Fibroblast of the aortic adventitia (primary cell): ENCODE data around the gene KLHL6. TPM values are rescaled to one million over a fixed set of nuclear protein-coding genes. Genes with fewer than 3 reads are reported as not detected.
"Not testable (repeated sequence)": the region's sequence is repeated elsewhere in the genome, so short reads cannot be mapped to it uniquely, and the experiment has no call there.

Experiments used
- DNase-seq: peaks from one replicate; pipeline ENCODE4 v3.0.0-alpha.2; 2010; ENCODE audit warnings: low read depth
- H3K4me3 ChIP-seq: 2 replicates; pipeline ENCODE4 v1.5.1; 2011; ENCODE audit warnings: low read depth, mild to moderate bottlenecking, control low read depth, low read length, moderate library complexity
- total RNA-seq: library from RNA; depleted of rRNA; stranded (reverse); fragments of >200 nt; gene quantifications from 2 replicates; pipeline ENCODE4 v1.2.3, GENCODE V29; 2012; ENCODE audit warnings: low replicate concordance
- TF ChIP-seq, protein P1 (sequence below): IDR thresholded peaks from 2 replicates; pipeline ENCODE4 v1.5.1; 2011; ENCODE audit warnings: mild to moderate bottlenecking, low read length, control low read depth, inconsistent platforms; ENCODE audit not compliant: insufficient read depth

Gene KLHL6
- total RNA-seq, 1 donor, result not detected

DNA sequence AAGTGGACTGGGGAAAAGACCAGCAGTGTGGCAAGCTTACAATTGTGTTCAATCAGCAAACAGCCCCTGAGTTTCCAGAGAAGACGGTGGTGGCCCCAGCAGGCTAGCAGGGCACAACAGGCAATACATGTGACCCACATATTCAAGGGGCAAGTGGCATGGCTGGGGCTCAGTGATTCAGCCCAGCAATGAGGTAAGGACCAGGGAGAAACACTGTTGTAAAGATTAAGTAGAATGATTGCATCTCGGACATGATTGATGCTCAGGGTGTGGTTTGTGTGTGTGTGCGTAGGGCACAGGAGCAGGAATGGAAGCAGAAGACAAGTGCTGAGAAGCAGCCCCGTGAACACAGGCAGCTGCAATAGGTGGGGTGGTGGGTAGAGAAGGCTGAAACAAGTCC, 37.9 kb downstream of the KLHL6 start:
- TF ChIP-seq, protein P1, sequence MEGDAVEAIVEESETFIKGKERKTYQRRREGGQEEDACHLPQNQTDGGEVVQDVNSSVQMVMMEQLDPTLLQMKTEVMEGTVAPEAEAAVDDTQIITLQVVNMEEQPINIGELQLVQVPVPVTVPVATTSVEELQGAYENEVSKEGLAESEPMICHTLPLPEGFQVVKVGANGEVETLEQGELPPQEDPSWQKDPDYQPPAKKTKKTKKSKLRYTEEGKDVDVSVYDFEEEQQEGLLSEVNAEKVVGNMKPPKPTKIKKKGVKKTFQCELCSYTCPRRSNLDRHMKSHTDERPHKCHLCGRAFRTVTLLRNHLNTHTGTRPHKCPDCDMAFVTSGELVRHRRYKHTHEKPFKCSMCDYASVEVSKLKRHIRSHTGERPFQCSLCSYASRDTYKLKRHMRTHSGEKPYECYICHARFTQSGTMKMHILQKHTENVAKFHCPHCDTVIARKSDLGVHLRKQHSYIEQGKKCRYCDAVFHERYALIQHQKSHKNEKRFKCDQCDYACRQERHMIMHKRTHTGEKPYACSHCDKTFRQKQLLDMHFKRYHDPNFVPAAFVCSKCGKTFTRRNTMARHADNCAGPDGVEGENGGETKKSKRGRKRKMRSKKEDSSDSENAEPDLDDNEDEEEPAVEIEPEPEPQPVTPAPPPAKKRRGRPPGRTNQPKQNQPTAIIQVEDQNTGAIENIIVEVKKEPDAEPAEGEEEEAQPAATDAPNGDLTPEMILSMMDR, result no peak
- H3K4me3 ChIP-seq, result no peak overlapping the region
- no peak for DNase-seq

DNA sequence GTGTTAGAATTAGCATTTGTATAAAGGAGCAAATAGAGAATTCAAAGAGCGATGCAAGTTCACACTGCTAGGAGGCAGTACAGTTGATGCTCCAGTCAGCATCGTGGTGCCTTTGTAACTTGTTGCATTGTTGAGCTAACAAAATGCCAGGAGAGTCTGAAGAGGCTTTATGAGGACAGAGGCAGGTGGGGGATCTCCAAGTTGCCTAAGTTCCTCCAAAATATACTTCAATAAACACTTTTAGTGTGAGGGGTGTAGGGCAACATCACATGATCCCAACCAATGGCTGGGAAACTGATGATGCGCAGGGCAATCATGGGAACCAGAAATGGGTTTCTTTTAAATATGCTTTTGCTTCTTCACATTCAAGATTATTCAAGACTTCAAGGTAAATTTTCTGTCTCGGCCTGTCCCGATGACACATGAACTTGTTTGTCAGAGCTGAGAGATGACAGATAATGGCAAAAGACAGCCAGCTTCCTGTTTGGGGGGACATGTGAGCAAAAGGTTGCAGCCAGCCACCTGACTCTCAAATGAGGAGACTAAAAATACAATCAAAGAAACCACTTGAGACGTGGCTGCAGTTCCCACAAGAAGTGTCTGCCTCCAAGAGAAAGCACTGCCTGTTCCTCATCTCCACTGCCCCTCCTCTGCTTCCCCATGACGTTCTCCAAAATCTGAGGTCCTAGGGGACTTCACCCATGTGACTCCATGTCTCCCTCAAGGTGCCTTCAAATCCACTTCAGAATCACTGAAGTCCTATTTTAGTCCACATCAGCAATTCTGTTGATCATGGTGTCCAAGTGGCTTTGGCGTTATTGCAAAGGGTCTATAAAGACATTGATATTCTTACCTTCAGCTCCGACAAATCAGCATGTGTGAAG, 39.3 kb downstream of the KLHL6 start:
- no peak overlapping the region for H3K4me3 ChIP-seq
- DNase-seq, result no peak
- TF ChIP-seq, protein P1, result no peak

DNA sequence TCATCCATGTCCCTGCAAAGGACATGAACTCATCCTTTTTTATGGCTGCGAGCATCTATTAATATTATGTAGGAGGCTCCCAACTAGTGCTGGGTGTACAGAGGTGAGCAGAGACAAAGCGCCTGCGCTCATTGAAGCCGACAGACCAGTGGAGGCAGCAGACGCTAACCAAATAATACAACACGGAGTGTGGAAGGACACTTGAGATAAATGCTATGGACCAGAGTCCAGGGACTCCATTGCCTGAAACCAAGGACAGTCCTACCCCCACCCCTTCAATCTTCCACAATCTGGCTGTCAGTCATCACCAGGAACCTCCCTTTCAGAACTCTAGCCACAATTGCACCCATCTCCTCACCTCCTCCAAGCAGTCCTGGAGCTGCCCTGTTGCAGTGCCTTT, 41.5 kb downstream of the KLHL6 start:
- DNase-seq, result no peak
- TF ChIP-seq, protein P1, result no peak
- no peak overlapping the region for H3K4me3 ChIP-seq

DNA sequence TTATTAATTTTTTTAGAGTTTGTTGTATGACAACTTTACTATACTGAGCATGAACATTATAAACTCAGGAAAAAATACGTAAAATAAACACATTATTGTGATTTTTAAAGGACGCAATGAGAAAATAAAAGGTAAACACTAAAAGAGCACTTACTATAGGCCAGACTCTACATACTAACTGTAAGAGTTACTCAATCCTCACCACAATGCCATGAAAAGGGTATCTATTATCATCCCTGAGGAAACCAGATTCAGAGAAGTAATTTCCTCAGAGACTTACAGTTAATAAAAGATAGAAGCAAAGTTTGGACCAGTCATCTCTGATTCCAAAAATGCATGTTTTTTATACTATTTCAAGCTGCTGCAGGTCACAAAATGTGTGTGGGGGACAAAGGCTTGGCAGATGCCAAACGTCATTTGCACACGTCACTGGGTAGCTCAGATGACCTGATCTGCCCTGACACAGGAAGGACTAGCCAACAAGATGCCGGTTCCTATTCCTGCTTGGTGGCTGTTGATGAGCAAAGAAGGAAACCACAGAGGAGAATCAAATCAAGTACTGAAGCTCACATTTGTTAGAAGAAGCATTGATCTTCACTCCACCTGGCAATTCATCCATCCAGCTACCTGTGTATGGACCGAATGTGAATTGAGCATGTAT, 42.3 kb downstream of the KLHL6 start:
- no peak for DNase-seq
- no peak overlapping the region for H3K4me3 ChIP-seq
- TF ChIP-seq, protein P1, result no peak

DNA sequence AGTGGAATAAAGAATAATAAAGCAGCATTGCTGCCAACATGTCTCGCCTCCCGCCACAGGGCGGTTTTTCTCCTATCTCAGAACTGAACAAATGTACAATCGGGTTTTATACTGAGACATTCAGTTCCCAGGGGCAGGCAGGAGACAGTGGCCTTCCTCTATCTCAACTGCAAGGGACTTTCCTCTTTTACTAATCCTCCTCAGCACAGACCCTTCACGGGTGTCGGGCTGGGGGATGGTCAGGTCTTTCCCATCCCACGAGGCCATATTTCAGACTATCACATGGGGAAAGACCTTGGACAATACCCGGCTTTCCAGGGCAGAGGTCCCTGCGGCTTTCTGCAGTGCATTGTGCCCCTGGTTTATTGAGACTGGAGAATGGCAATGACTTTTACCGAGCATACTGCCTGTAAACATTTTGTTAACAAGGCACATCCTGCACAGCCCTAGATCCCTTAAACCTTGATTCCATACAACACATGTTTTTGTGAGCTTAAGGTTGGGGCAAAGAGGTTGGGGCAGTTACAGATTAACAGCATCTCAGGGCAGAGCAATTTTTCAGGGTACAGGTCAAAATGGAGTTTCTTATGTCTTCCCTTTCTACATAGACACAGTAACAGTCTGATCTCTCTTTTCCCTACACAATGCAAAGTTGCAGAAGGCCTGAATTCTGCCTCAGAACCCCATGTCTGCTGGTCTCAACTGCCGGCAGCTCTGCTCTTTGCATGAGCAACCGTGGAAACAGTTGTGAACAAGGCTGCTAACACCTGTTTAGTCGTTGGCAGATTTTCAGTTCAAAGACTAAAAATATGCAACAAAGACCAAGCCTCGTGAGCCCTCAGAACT, 44.0 kb downstream of the KLHL6 start:
- DNase-seq, result not testable (repeated sequence)

DNA sequence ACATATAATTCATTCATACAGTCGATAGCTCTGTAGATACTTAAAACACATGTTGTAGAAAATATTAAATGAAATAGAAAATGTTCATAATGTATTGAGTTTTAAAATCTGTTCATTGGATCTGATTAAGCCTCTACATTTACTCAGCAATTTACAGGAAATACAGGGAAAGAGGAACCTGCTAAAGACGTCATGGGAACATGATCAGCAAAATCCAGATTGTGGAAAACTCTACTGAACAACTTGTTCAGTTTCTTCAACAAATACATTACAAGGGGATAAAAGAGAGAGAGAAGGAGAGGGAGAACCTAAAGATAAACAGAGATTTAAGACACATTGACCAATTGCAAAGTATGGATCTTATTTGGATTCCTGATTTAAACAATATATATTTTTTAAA, 46.7 kb downstream of the KLHL6 start:
- no peak for DNase-seq

More for the DNA sequence above, 44.0 kb downstream of the KLHL6 start:
- not testable (repeated sequence) for H3K4me3 ChIP-seq

More for the DNA sequence above, 46.7 kb downstream of the KLHL6 start:
- H3K4me3 ChIP-seq, result no peak overlapping the region
- TF ChIP-seq, protein P1, result no peak
